GM18505 (cell line): ENCODE results near the gene ST3GAL5.
A peak's percentile ranks its signal among the peaks of the same experiment; 100 is the strongest.
"Not testable (repeated sequence)": the region's sequence is repeated elsewhere in the genome, so short reads cannot be mapped to it uniquely, and the experiment has no call there.

Source experiments
- ATAC-seq: cut with Tn5 transposase; IDR thresholded peaks from one replicate; pipeline ENCODE4 v1.9.1; 2021; ENCODE audit not compliant: unreplicated experiment
- POLR2A ChIP-seq: IDR thresholded peaks from 4 replicates; pipeline ENCODE4 v1.6.1; 2011; ENCODE audit warnings: borderline replicate concordance; ENCODE audit not compliant: insufficient read depth, insufficient read length; ENCODE audit errors: extremely low read depth

The ST3GAL5 gene

GRCh38 chr2:85888684-85889626 lies at the start of gene ST3GAL5:
TSS of gene ST3GAL5 (minus strand) at chr2:85888990. CDS start at chr2:85888905, 85 bp downstream.
- peak; percentile 26 for TF ChIP-seq POLR2A
- ATAC-seq = peak; percentile 84

- ATAC-seq = no peak
- no peak for TF ChIP-seq POLR2A
These were observed 49.7 kb upstream of the ST3GAL5 start for GRCh38 chr2:85938456-85938855.

GRCh38 chr2:85937069-85937439 lies 48.3 kb upstream of the ST3GAL5 start:
- TF ChIP-seq POLR2A = no peak
- no peak for ATAC-seq

GRCh38 chr2:85936421-85937068 lies 47.8 kb upstream of the ST3GAL5 start:
- no peak for TF ChIP-seq POLR2A

GRCh38 chr2:85935746-85936208 lies 47.0 kb upstream of the ST3GAL5 start:
- TF ChIP-seq POLR2A = no peak
- no peak for ATAC-seq

More at GRCh38 chr2:85936421-85937068, 47.8 kb upstream of the ST3GAL5 start:
- no peak for ATAC-seq

- TF ChIP-seq POLR2A = no peak
These were observed 46.5 kb upstream of the ST3GAL5 start for GRCh38 chr2:85935170-85935745.

GRCh38 chr2:85933753-85934594 lies 45.2 kb upstream of the ST3GAL5 start:
- ATAC-seq = no peak
- no peak for TF ChIP-seq POLR2A

More at GRCh38 chr2:85935170-85935745, 46.5 kb upstream of the ST3GAL5 start:
- no peak for ATAC-seq

GRCh38 chr2:85931151-85931550 lies 42.4 kb upstream of the ST3GAL5 start:
- ATAC-seq = not testable (repeated sequence)

GRCh38 chr2:85930129-85931124 lies 41.6 kb upstream of the ST3GAL5 start:
- ATAC-seq = no peak
- no peak for TF ChIP-seq POLR2A

- no peak for TF ChIP-seq POLR2A
- no peak for ATAC-seq
These were observed 40.6 kb upstream of the ST3GAL5 start for GRCh38 chr2:85929096-85930050.
